Muscle layer of colon (tissue), 2 donors: ENCODE measurements around the gene FUT8.

Experiments
- H3K27ac ChIP-seq: one replicate; pipeline ENCODE4 v1.7.0; 2013; ENCODE audit warnings: low read depth, mild to moderate bottlenecking, low read length, moderate library complexity
- H3K27me3 ChIP-seq, 2 donors: one replicate each; pipeline ENCODE4 v1.7.0; 2013; ENCODE audit warnings: low read length in 2 of 2, mild to moderate bottlenecking in 2 of 2; ENCODE audit not compliant: insufficient read depth in 2 of 2, control insufficient read depth in 1 of 2
- H3K36me3 ChIP-seq: one replicate; pipeline ENCODE4 v1.7.0; 2013; ENCODE audit warnings: mild to moderate bottlenecking, low read length; ENCODE audit not compliant: insufficient read depth
- H3K4me1 ChIP-seq: one replicate; pipeline ENCODE4 v1.7.0; 2013; ENCODE audit warnings: mild to moderate bottlenecking, low read length; ENCODE audit not compliant: insufficient read depth
- H3K4me3 ChIP-seq, 2 donors: one replicate each; pipeline ENCODE4 v1.7.0; 2013; ENCODE audit warnings: low read length in 2 of 2, low read depth in 1 of 2, mild to moderate bottlenecking in 1 of 2, moderate library complexity in 1 of 2
- H3K9ac ChIP-seq: one replicate; pipeline ENCODE4 v1.7.0; 2013; ENCODE audit warnings: low read length
- H3K9me3 ChIP-seq: one replicate; pipeline ENCODE4 v1.7.0; 2013; ENCODE audit warnings: mild to moderate bottlenecking, low read length
- donor health status: abdominal sarcoma.
- donor health status: Adenocarcinoma of cecum.

Gene FUT8

DNA sequence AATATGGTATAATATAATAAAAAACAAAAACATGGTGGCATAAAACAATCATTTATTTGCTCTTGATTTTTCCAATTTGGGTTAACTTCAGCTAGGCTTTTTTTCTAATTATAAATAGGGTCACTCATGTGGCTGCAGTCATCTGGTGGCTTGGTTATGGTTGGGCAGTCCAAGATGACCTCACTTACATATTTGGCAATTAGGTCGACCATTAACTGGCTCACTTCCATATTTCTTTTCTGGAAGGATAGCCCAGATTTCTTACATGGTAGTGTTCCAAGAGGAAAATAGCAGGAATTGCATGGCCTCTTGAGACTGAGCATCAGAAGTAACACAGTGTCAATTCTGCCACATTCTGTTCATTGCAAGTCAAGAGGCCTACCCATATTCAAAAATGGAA lies 153.4 kb downstream of the FUT8 start:
- H3K9me3 ChIP-seq = no peaks in the 10 kb centered on the region
- no peaks in the 10 kb centered on the region for H3K27me3 ChIP-seq
- no peaks in the 10 kb centered on the region for H3K36me3 ChIP-seq
- H3K27ac ChIP-seq = no peak overlapping the region
- H3K9ac ChIP-seq = no peak overlapping the region
- no peaks in the 10 kb centered on the region for H3K4me1 ChIP-seq
- H3K4me3 ChIP-seq = no peak overlapping the region

DNA sequence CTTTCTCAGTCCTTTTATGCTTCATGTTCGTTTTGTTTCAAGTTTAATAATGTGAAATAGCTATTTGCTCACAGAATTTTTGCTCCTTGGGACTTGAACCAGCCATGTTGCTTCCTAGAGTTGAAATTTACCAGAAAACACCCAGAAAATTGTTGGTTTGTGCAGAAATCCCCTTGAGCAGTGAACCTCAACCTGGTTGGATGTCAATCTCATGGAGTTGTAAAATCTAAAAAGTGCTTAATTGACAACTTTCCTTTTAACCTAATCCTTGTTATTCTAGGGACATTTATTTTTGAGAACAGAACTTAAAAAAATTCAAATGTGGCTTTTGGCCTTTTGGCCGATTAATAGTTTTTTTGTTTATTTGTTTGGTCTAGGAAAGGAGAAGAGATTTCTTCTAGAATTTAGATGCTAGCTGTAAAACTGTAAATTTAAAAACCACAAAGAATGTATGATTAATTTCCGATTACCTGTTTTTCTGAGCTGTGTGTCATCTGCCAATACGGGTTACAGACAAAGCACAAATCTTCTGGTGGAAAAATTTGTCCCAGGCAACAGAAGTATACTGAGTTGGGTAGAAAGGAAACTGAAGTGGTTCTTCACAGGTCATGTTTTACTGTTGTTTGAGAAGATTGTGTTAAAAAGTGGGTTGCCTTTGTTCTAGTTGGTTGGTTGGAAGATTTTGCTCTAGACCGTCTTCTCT lies 154.4 kb downstream of the FUT8 start:
- H3K9ac ChIP-seq = no peak overlapping the region
- no peak overlapping the region for H3K27ac ChIP-seq
- H3K4me1 ChIP-seq = no peaks in the 10 kb centered on the region
- no peaks in the 10 kb centered on the region for H3K27me3 ChIP-seq
- no peak overlapping the region for H3K4me3 ChIP-seq
- no peaks in the 10 kb centered on the region for H3K36me3 ChIP-seq
- no peaks in the 10 kb centered on the region for H3K9me3 ChIP-seq

DNA sequence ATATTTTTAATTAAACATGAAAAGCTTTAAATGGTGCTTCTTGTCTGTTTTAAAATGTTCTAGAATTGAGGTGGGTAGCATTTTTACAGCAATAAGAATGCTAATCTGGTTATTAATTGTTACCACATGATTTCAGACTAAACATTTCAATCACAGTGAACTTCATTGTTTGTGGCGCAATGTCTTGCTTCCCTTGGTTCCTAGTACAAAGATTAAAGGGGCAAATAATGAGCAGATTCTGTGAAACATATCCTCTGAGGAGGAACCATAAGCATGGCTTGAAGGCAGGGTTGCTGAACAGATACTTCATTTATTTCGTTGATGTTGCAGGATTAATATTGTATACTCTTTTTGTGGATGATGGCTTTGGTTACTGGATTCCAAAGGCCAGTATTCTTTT lies 162.1 kb downstream of the FUT8 start:
- no peaks in the 10 kb centered on the region for H3K4me1 ChIP-seq
- H3K9me3 ChIP-seq = no peaks in the 10 kb centered on the region
- no peaks in the 10 kb centered on the region for H3K27me3 ChIP-seq
- H3K4me3 ChIP-seq = no peak overlapping the region
- no peak overlapping the region for H3K9ac ChIP-seq
- no peaks in the 10 kb centered on the region for H3K36me3 ChIP-seq
- no peak overlapping the region for H3K27ac ChIP-seq

DNA sequence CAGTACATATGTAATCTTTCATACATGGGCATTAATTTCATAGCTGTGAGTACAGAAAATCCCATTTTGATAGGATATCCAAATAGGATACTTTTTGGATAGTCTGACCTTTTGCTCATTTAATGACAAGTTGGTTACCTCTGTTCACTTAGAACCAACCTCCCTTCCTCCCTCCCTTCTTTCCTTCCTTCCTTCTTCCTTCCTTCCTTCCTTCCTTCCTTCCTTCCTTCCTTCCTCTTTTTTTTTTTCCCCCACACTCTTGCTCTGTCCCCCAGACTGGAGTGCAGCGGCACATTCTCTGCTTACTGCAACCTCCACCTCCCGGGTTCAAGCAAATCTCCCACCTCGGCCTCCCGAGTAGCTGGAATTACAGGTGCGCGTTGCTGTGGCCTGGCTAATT lies 162.9 kb downstream of the FUT8 start:
- Histone ChIP-seq H3K4me3 (no peak overlapping the region), H3K9ac (no peak overlapping the region), H3K27ac (no peak overlapping the region)

DNA sequence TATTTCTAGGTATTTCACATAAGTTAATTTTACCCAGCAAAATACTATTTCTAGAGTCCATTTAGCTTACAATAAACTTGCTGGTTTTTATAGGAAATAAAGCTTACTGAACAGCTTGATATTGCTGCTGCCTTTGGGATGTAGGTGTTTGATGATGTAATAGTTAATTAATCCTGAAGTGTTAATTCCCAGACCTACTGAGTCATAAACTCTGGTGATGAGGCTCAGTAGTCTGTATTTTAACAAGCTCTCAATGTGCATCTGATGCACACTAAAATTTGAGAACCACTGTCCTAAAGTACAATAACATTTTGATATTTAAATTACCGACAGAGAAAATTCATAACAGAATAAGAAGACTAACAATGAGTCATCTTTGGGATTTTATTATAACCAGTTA lies 168.4 kb downstream of the FUT8 start:
- H3K4me1 ChIP-seq = no peaks in the 10 kb centered on the region
- H3K9ac ChIP-seq = no peak overlapping the region
- no peak overlapping the region for H3K27ac ChIP-seq
- no peaks in the 10 kb centered on the region for H3K27me3 ChIP-seq
- no peaks in the 10 kb centered on the region for H3K36me3 ChIP-seq
- no peak overlapping the region for H3K4me3 ChIP-seq
- no peaks in the 10 kb centered on the region for H3K9me3 ChIP-seq

More for the DNA sequence above, 162.9 kb downstream of the FUT8 start:
- Histone ChIP-seq H3K4me1 (no peaks in the 10 kb centered on the region), H3K27me3 (no peaks in the 10 kb centered on the region), H3K9me3 (no peaks in the 10 kb centered on the region), H3K36me3 (no peaks in the 10 kb centered on the region)

DNA sequence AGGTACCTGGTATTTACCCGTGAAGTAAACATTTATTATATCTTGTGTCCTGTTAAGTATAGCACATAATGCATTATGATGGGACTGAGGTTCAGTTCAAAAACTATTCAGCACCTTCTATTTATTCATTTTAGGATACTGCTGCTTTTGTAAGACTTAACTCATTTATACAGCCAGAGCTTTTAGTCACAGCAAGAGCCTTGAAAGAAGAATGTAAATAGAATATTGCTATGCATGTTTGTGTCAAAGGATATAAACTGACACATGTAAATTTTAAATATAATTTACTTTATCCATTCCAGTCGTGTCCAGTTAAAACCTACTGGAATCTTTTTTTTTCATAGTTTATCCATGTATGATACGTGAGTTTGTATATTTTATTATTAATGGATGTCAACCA lies 168.8 kb downstream of the FUT8 start:
- H3K4me3 ChIP-seq = no peak overlapping the region
- H3K27ac ChIP-seq = no peak overlapping the region
- H3K9ac ChIP-seq = no peak overlapping the region
- no peaks in the 10 kb centered on the region for H3K27me3 ChIP-seq
- no peaks in the 10 kb centered on the region for H3K9me3 ChIP-seq
- no peaks in the 10 kb centered on the region for H3K36me3 ChIP-seq
- H3K4me1 ChIP-seq = no peaks in the 10 kb centered on the region

DNA sequence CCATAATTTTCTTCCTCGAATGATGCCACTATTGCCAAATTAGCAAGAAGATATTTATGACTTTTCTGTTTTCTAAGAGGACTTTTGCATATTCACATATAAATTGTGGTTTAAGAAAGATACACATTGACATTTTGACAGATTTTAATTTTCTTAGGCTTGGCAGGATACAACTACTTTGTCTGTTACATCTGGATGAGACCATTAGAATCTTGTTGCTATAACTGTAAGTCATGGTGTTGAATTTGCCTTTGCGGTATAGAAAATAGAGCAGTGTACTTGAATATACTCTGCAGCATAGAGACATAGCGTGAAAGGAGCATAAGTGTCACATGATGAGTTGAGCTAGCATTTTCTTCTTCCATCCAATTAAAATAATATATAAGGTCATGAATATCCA lies 169.3 kb downstream of the FUT8 start:
- H3K4me3 ChIP-seq = no peak overlapping the region
- H3K27me3 ChIP-seq = no peaks in the 10 kb centered on the region

DNA sequence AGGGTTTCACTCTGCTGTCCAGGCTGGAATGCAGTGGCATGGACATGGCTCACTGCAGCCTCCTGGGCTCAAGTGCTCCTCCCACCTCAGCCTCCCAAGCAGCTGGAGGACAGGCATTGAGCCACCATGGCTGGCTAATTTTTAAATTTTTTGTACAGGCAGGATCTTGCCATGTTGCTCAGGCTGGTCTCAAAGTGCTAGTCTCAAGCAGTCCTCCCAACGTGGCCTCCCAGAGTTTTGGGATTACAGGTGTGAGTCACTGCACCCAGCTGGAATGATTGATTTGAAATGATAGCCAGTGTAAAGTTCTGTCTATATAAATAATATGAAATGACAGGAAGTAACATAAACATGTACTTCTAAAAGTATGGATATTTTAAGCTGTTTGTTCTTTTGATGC lies 172.7 kb downstream of the FUT8 start:
- H3K4me1 ChIP-seq = no peaks in the 10 kb centered on the region
- H3K9ac ChIP-seq = no peak overlapping the region
- no peaks in the 10 kb centered on the region for H3K9me3 ChIP-seq
- H3K27me3 ChIP-seq = no peaks in the 10 kb centered on the region
- no peak overlapping the region for H3K4me3 ChIP-seq
- H3K36me3 ChIP-seq = no peaks in the 10 kb centered on the region
- H3K27ac ChIP-seq = no peak overlapping the region

More for the DNA sequence above, 169.3 kb downstream of the FUT8 start:
- no peaks in the 10 kb centered on the region for H3K9me3 ChIP-seq
- H3K9ac ChIP-seq = no peak overlapping the region
- no peaks in the 10 kb centered on the region for H3K36me3 ChIP-seq
- H3K4me1 ChIP-seq = no peaks in the 10 kb centered on the region
- no peak overlapping the region for H3K27ac ChIP-seq

DNA sequence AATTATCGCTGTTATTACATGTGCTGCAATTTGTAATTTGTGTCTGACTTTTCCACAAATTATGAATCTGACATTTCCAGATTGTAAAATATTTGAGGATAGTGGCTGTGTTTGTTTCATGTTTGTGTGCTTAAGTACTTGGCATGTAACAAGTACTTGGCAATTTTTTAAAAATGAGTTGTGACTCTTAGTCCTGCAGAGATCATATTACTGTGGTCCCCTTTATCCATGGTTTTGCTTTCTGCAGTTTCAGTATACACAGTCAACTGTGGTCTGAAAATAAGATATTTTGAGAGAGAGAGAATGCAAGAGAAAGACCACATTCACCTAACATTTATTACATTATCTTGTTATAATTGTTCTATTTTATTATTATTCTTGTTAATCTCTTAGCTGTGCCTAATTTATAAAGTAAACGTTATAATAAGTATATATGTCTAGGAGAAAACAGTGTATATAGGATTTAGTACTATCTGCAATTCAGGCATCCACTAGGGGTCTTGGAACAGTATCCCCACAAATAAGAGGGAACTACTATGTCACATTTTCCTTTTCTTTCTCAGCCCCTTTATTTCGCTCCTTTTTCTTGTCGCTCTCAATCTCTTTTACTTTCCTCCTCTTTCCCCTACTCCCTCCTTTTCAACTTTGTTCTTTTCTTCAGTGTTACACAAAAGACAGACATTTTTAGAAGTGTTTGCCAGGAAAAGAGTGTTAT lies 176.1 kb downstream of the FUT8 start:
- H3K27ac ChIP-seq = no peak overlapping the region
- no peak overlapping the region for H3K4me3 ChIP-seq
- no peaks in the 10 kb centered on the region for H3K9me3 ChIP-seq
- no peaks in the 10 kb centered on the region for H3K27me3 ChIP-seq
- no peaks in the 10 kb centered on the region for H3K36me3 ChIP-seq
- no peak overlapping the region for H3K9ac ChIP-seq
- no peaks in the 10 kb centered on the region for H3K4me1 ChIP-seq

DNA sequence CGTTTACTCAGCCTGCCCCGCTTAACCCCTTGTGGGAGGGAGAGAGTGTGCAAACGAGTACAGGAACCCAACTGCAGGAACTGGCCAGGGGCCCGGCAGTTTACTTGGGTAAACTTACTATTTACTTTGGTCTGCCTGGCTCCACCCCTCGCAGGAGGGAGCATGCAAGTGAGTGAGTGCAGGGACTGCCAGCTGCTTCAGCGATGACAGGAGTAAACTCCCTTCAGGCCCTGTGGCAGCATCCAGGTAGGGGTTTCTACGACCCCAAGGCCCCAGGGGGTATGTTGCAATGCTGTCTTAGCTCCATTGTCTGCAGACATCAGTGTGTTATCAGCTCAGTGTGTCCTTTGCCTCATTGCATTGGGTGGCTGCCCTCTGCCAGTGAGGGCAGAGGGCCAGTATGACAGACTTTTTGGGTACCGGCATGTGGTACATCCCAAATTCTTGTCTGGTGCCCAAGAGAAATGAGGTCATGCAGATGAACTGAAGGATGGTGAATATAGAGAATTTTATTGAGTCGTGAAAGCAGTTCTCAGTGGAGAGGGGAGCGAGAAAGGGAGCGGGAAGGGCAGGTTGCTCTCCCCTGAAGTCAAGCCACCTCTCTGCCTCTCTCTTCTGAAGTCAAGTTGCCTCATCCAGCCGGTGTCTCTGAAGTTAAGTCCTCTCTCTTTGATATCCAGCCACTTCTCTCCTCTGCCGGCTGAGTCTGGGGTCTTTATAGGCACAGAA lies 181.8 kb downstream of the FUT8 start:
- Histone ChIP-seq H3K36me3 (no peaks in the 10 kb centered on the region), H3K27ac (no peak overlapping the region), H3K27me3 (no peaks in the 10 kb centered on the region), H3K9me3 (no peaks in the 10 kb centered on the region), H3K4me3 (no peak overlapping the region), H3K9ac (no peak overlapping the region), H3K4me1 (no peaks in the 10 kb centered on the region)

DNA sequence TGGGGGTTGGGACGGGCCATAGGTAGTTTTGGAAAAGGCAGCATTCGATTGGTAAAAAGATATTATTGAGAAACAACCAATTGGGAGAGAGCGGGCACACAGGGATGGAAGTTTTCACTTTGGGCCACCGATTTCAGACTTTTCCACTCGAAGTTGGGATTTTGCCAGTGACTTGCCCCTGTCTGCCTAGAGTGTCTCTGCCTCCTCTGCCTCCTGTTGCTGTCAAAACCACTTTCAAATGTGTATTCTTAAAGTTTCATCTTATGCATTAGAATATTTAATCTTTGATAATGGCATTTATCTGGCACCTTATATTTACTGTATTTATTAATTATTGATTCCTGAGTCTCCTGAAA lies 182.3 kb downstream of the FUT8 start:
- H3K9me3 ChIP-seq = no peaks in the 10 kb centered on the region
- no peaks in the 10 kb centered on the region for H3K36me3 ChIP-seq
- no peak overlapping the region for H3K27ac ChIP-seq
- H3K27me3 ChIP-seq = no peaks in the 10 kb centered on the region
- H3K4me3 ChIP-seq = no peak overlapping the region
- H3K4me1 ChIP-seq = peaks cover 5% of the 10 kb centered on the region
- no peak overlapping the region for H3K9ac ChIP-seq
